Astrocyte (in vitro differentiated cells and primary cell): ENCODE data around the gene SSUH2. TPM values are rescaled to one million over a fixed set of nuclear protein-coding genes. Genes with fewer than 3 reads are reported as not detected.

Experiments
- DNase-seq: peaks from one replicate; pipeline ENCODE4 v3.0.0-alpha.2; 2010; ENCODE audit warnings: low read depth
- FAIRE-seq: peaks from 2 replicates; lab custom pipeline; 2011; peaks lifted over from hg19 to GRCh38; lab: Jason Lieb, UNC
- H2AFZ ChIP-seq: 2 replicates; pipeline ENCODE4 v1.6.0; 2012; ENCODE audit warnings: low read depth, low read length, inconsistent platforms
- H3K27ac ChIP-seq: 2 replicates; pipeline ENCODE4 v1.5.1; 2011; ENCODE audit warnings: low read depth, low read length, inconsistent platforms
- H3K27me3 ChIP-seq: 2 replicates; pipeline ENCODE4 v1.6.0; 2011; ENCODE audit warnings: low read length, inconsistent platforms; ENCODE audit not compliant: insufficient read depth
- H3K36me3 ChIP-seq: 2 replicates; pipeline ENCODE4 v1.5.1; 2011; ENCODE audit warnings: low read length, inconsistent platforms; ENCODE audit not compliant: insufficient read depth
- H3K4me1 ChIP-seq: 2 replicates; pipeline ENCODE4 v1.5.1; 2011; ENCODE audit warnings: low read length, inconsistent platforms; ENCODE audit not compliant: insufficient read depth
- H3K4me2 ChIP-seq: 2 replicates; pipeline ENCODE4 v1.6.0; 2012; ENCODE audit warnings: low read length, inconsistent platforms
- H3K4me3 ChIP-seq: 2 replicates; pipeline ENCODE4 v1.5.1; 2011; ENCODE audit warnings: low read depth, mild to moderate bottlenecking, low read length, inconsistent platforms; ENCODE audit not compliant: insufficient read depth
- H3K79me2 ChIP-seq: 2 replicates; pipeline ENCODE4 v1.6.0; 2012; ENCODE audit warnings: mild to moderate bottlenecking, low read length, inconsistent platforms; ENCODE audit not compliant: insufficient read depth
- H3K9ac ChIP-seq: 2 replicates; pipeline ENCODE4 v1.6.0; 2012; ENCODE audit warnings: mild to moderate bottlenecking, low read length, inconsistent platforms
- H3K9me3 ChIP-seq: 2 replicates; pipeline ENCODE4 v1.5.1; 2012; ENCODE audit warnings: low read depth, mild to moderate bottlenecking, low read length, inconsistent platforms; ENCODE audit not compliant: insufficient read depth
- H4K20me1 ChIP-seq: 2 replicates; pipeline ENCODE4 v1.6.0; 2012; ENCODE audit warnings: low read length, inconsistent platforms; ENCODE audit not compliant: insufficient read depth
- H3K27ac Mint-ChIP-seq: one replicate; pipeline ENCODE4 v1.8.0; 2021; ENCODE audit warnings: mild to moderate bottlenecking, mixed read lengths; ENCODE audit not compliant: unreplicated experiment
- H3K27me3 Mint-ChIP-seq: one replicate; pipeline ENCODE4 v1.8.0; 2021; ENCODE audit warnings: low read depth, mixed read lengths; ENCODE audit not compliant: unreplicated experiment
- H3K36me3 Mint-ChIP-seq: one replicate; pipeline ENCODE4 v1.8.0; 2021; ENCODE audit warnings: low read depth, mixed read lengths; ENCODE audit not compliant: unreplicated experiment
- H3K4me1 Mint-ChIP-seq: one replicate; pipeline ENCODE4 v1.8.0; 2021; ENCODE audit warnings: low read depth, mixed read lengths; ENCODE audit not compliant: unreplicated experiment
- H3K4me3 Mint-ChIP-seq: one replicate; pipeline ENCODE4 v1.8.0; 2021; ENCODE audit warnings: mild to moderate bottlenecking, moderate library complexity, mixed read lengths; ENCODE audit not compliant: unreplicated experiment
- H3K9me3 Mint-ChIP-seq: one replicate; pipeline ENCODE4 v1.8.0; 2021; ENCODE audit warnings: mild to moderate bottlenecking, mixed read lengths; ENCODE audit not compliant: unreplicated experiment
- CTCF ChIP-seq: IDR thresholded peaks from 2 replicates; pipeline ENCODE4 v1.5.1; 2011; ENCODE audit warnings: low read depth, mild to moderate bottlenecking, inconsistent platforms, low read length, moderate library complexity; ENCODE audit not compliant: insufficient read depth
- EZH2 ChIP-seq: IDR thresholded peaks from 2 replicates; pipeline ENCODE4 v1.6.1; 2012; ENCODE audit warnings: mild to moderate bottlenecking, low read length, inconsistent platforms; ENCODE audit not compliant: insufficient read depth
- total RNA-seq: library from RNA; stranded (reverse); gene quantifications from 2 replicates; pipeline ENCODE4 v1.2.1, GENCODE V29; 2021

The SSUH2 gene
- total RNA-seq, 1 donor from 2014 or later, result not detected

DNA sequence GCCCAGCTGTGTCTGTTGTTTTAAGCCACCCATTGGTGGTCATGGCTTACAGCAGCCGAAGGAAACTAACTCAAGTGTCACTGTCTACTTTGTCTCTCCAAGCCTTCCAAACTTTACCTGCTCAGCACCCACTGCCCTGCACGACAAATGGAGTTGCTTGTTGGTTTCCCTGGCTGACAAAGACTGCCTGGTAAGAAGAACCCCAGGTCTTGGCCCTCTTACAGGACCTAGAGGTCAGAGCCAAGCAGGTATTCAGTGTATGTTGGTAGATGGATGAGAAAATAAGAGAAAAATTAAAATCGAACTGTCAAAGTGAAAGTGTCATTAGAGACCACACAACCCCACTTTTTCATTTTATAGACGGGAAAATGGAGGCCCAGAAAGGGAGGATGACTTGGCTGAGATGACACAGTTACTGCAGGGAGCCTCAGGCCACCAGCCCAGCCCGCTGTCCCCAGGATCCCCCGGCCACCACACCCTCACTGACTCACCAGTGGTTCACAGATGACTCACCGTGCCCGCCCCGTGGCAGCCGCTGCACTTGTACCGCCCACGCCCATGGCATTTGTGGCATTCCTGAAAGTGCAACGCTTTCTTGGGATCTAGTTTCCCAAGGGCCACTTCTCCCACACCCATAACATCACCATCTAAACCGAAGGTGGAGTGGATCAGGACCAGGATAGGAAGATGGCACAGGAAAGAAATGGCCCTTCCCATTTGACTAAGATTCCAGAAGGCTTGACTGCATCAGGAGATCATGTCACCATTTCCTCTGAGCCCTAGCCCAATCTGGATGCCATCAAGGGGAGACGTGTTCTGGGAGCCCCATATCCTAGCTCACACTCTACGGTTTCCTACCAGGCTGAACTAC lies 15.2 kb downstream of the SSUH2 start:
- H3K4me2 ChIP-seq, result peak overlapping the region; percentile 62
- no peaks in the 10 kb centered on the region for H3K9me3 Mint-ChIP-seq
- no peak for TF ChIP-seq CTCF
- no peak for TF ChIP-seq EZH2
- H4K20me1 ChIP-seq, result no peaks in the 10 kb centered on the region
- peak; percentile 93 for DNase-seq
- H3K9me3 ChIP-seq, result no peaks in the 10 kb centered on the region
- peaks cover 17% of the 10 kb centered on the region for H3K4me1 ChIP-seq
- peak overlapping the region; percentile 27 for H2AFZ ChIP-seq
- no peak overlapping the region for H3K4me3 Mint-ChIP-seq
- H3K27me3 Mint-ChIP-seq, result peaks cover 17% of the 10 kb centered on the region
- H3K27ac Mint-ChIP-seq, result peak overlapping the region; percentile 75
- peak overlapping the region; percentile 82 for H3K27ac ChIP-seq
- FAIRE-seq, result no peak
- no peaks in the 10 kb centered on the region for H3K36me3 Mint-ChIP-seq
- H3K4me3 ChIP-seq, result no peak overlapping the region
- no peaks in the 10 kb centered on the region for H3K27me3 ChIP-seq
- no peak overlapping the region for H3K9ac ChIP-seq
- H3K79me2 ChIP-seq, result no peaks in the 10 kb centered on the region
- no peaks in the 10 kb centered on the region for H3K36me3 ChIP-seq
- peaks cover 17% of the 10 kb centered on the region for H3K4me1 Mint-ChIP-seq

DNA sequence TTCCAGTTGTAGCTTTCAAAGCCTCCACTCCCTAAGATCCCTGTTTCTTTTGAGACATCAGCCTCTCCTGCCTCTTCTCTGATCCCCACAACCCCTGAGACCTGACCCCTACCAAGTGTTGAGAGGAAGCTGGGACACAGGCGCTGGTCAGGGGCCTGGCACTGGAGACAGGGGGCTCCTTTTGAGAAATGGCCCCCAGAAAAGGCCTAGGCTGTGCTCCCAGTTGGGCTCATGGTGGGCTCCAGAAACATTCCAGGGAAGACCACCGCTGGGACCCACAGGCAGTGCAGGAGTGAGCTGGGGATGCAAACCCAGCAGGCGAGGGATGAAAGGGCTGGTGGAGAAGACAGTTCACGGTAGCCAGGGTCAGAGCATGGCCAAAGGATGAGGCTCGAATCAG lies 16.6 kb downstream of the SSUH2 start:
- H2AFZ ChIP-seq, result no peak overlapping the region
- H3K27me3 Mint-ChIP-seq, result peaks cover 15% of the 10 kb centered on the region
- FAIRE-seq, result no peak
- H3K9ac ChIP-seq, result no peak overlapping the region
- no peaks in the 10 kb centered on the region for H3K9me3 Mint-ChIP-seq
- no peaks in the 10 kb centered on the region for H4K20me1 ChIP-seq
- H3K36me3 Mint-ChIP-seq, result no peaks in the 10 kb centered on the region
- H3K4me1 Mint-ChIP-seq, result peaks cover 22% of the 10 kb centered on the region
- H3K27me3 ChIP-seq, result no peaks in the 10 kb centered on the region
- H3K27ac ChIP-seq, result no peak overlapping the region
- peak overlapping the region; percentile 64 for H3K27ac Mint-ChIP-seq
- H3K4me3 Mint-ChIP-seq, result peak overlapping the region; percentile 40
- H3K9me3 ChIP-seq, result no peaks in the 10 kb centered on the region
- DNase-seq, result no peak
- TF ChIP-seq EZH2 (no peak), CTCF (no peak)
- no peaks in the 10 kb centered on the region for H3K79me2 ChIP-seq
- H3K4me2 ChIP-seq, result no peak overlapping the region
- no peaks in the 10 kb centered on the region for H3K36me3 ChIP-seq
- peaks cover 17% of the 10 kb centered on the region for H3K4me1 ChIP-seq
- H3K4me3 ChIP-seq, result no peak overlapping the region
